ENCODE data around the gene ANXA2. TPM values are rescaled to one million over a fixed set of nuclear protein-coding genes. Genes with fewer than 3 reads are reported as not detected.

ANXA2 gene
- total RNA-seq, 1 donor from 2014 or later = 925 TPM

- Mint-ChIP-seq H3K4me3 (ENCODE audit: unreplicated experiment) (no peak overlapping the region), H3K27me3 (ENCODE audit: unreplicated experiment) (peaks cover 4% of the 10 kb centered on the region), H3K36me3 (ENCODE audit: unreplicated experiment) (peaks cover 17% of the 10 kb centered on the region), H3K9me3 (ENCODE audit: unreplicated experiment) (peaks cover 1% of the 10 kb centered on the region), H3K4me1 (ENCODE audit: low read depth, unreplicated experiment) (peaks cover 13% of the 10 kb centered on the region), H3K27ac (ENCODE audit: unreplicated experiment) (no peak overlapping the region)
- DNase-seq = no peak
- no peak for TF ChIP-seq CTCF (IDR thresholded peaks at IDR 0.05; ENCODE audit: partially characterized antibody, unreplicated experiment)
These were observed 51.1 kb downstream of the ANXA2 start for GRCh38 chr15:60346653-60347052.

GRCh38 chr15:60346077-60346476, 51.7 kb downstream of the ANXA2 start:
- Mint-ChIP-seq H3K27ac (ENCODE audit: unreplicated experiment) (no peak overlapping the region), H3K4me3 (ENCODE audit: unreplicated experiment) (no peak overlapping the region), H3K27me3 (ENCODE audit: unreplicated experiment) (peaks cover 4% of the 10 kb centered on the region), H3K9me3 (ENCODE audit: unreplicated experiment) (peaks cover 1% of the 10 kb centered on the region), H3K36me3 (ENCODE audit: unreplicated experiment) (peaks cover 17% of the 10 kb centered on the region), H3K4me1 (ENCODE audit: low read depth, unreplicated experiment) (peaks cover 11% of the 10 kb centered on the region)
- TF ChIP-seq CTCF (IDR thresholded peaks at IDR 0.05; ENCODE audit: partially characterized antibody, unreplicated experiment) = no peak
- no peak for DNase-seq

- H3K27me3 Mint-ChIP-seq (ENCODE audit: unreplicated experiment) = peaks cover 4% of the 10 kb centered on the region
- no peak overlapping the region for H3K4me3 Mint-ChIP-seq (ENCODE audit: unreplicated experiment)
- peaks cover 7% of the 10 kb centered on the region for H3K4me1 Mint-ChIP-seq (ENCODE audit: low read depth, unreplicated experiment)
- H3K9me3 Mint-ChIP-seq (ENCODE audit: unreplicated experiment) = peaks cover 1% of the 10 kb centered on the region
- H3K27ac Mint-ChIP-seq (ENCODE audit: unreplicated experiment) = no peak overlapping the region
- H3K36me3 Mint-ChIP-seq (ENCODE audit: unreplicated experiment) = peaks cover 16% of the 10 kb centered on the region
- no peak for TF ChIP-seq CTCF (IDR thresholded peaks at IDR 0.05; ENCODE audit: partially characterized antibody, unreplicated experiment)
- DNase-seq = no peak
These were observed 52.2 kb downstream of the ANXA2 start for GRCh38 chr15:60345598-60345997.

- DNase-seq = no peak
- Mint-ChIP-seq H3K9me3 (ENCODE audit: unreplicated experiment) (peaks cover 1% of the 10 kb centered on the region), H3K27ac (ENCODE audit: unreplicated experiment) (no peak overlapping the region), H3K27me3 (ENCODE audit: unreplicated experiment) (peaks cover 4% of the 10 kb centered on the region), H3K4me1 (ENCODE audit: low read depth, unreplicated experiment) (peaks cover 2% of the 10 kb centered on the region), H3K4me3 (ENCODE audit: unreplicated experiment) (no peak overlapping the region), H3K36me3 (ENCODE audit: unreplicated experiment) (peaks cover 12% of the 10 kb centered on the region)
- TF ChIP-seq CTCF (IDR thresholded peaks at IDR 0.05; ENCODE audit: partially characterized antibody, unreplicated experiment) = no peak
These were observed 52.8 kb downstream of the ANXA2 start for GRCh38 chr15:60344987-60345386.

- H3K4me3 Mint-ChIP-seq (ENCODE audit: unreplicated experiment) = no peak overlapping the region
These were observed 53.3 kb downstream of the ANXA2 start for GRCh38 chr15:60344461-60344860.

More at GRCh38 chr15:60344461-60344860, 53.3 kb downstream of the ANXA2 start:
- peaks cover 4% of the 10 kb centered on the region for H3K27me3 Mint-ChIP-seq (ENCODE audit: unreplicated experiment)
- DNase-seq = no peak
- H3K27ac Mint-ChIP-seq (ENCODE audit: unreplicated experiment) = no peak overlapping the region
- peaks cover under 1% of the 10 kb centered on the region for H3K4me1 Mint-ChIP-seq (ENCODE audit: low read depth, unreplicated experiment)
- TF ChIP-seq CTCF (IDR thresholded peaks at IDR 0.05; ENCODE audit: partially characterized antibody, unreplicated experiment) = no peak
- peaks cover 1% of the 10 kb centered on the region for H3K9me3 Mint-ChIP-seq (ENCODE audit: unreplicated experiment)
- peaks cover 9% of the 10 kb centered on the region for H3K36me3 Mint-ChIP-seq (ENCODE audit: unreplicated experiment)
